Keratinocyte (primary cell): ENCODE results near the gene DNAJB6. TPM values are rescaled to one million over a fixed set of nuclear protein-coding genes. Genes with fewer than 3 reads are reported as not detected.

ENCODE experiments used
- DNase-seq: peaks from one replicate; pipeline ENCODE4 v3.0.0-alpha.2; 2011; ENCODE audit warnings: low read depth, missing footprints, low spot score
- FAIRE-seq: peaks from 2 replicates; lab custom pipeline; 2011; peaks lifted over from hg19 to GRCh38; lab: Jason Lieb, UNC
- H2AFZ ChIP-seq: 2 replicates; pipeline ENCODE4 v1.6.0; 2012; ENCODE audit warnings: low read length, control low read depth, inconsistent platforms; ENCODE audit not compliant: control insufficient read depth
- H3K27ac ChIP-seq: 2 replicates; pipeline ENCODE4 v1.5.1; 2011; ENCODE audit warnings: low read length; ENCODE audit not compliant: control insufficient read depth, insufficient read depth
- H3K27me3 ChIP-seq: 3 replicates; pipeline ENCODE4 v1.6.0; 2011; ENCODE audit warnings: low read length; ENCODE audit not compliant: control insufficient read depth, insufficient read depth; ENCODE audit errors: extremely low read depth
- H3K36me3 ChIP-seq, 2 experiments: 2 replicates in 1 of 2; 3 replicates in 1 of 2; pipeline ENCODE4 v1.5.1; 2011; ENCODE audit warnings: low read length in 2 of 2, mild to moderate bottlenecking in 1 of 2; ENCODE audit not compliant: control insufficient read depth in 2 of 2, insufficient read depth in 2 of 2; ENCODE audit errors: extremely low read depth in 1 of 2
- H3K4me1 ChIP-seq: 3 replicates; pipeline ENCODE4 v1.5.1; 2011; ENCODE audit warnings: low read length; ENCODE audit not compliant: control insufficient read depth, insufficient read depth; ENCODE audit errors: extremely low read depth
- H3K4me2 ChIP-seq: 3 replicates; pipeline ENCODE4 v1.6.0; 2011; ENCODE audit warnings: low read depth, low read length; ENCODE audit not compliant: control insufficient read depth, insufficient read depth; ENCODE audit errors: extremely low read depth
- H3K4me3 ChIP-seq, 3 experiments: fragments of 200-600 bp in 1 of 3; sonication (generic) in 1 of 3; 2 replicates in 2 of 3; 3 replicates in 1 of 3; pipeline ENCODE4 v1.5.1; 2011 to 2016; ENCODE audit warnings: low read length in 3 of 3, mild to moderate bottlenecking in 3 of 3, control low read depth in 2 of 3, inconsistent platforms in 1 of 3, low read depth in 1 of 3, mixed read lengths in 1 of 3, mixed run types in 1 of 3, moderate library complexity in 1 of 3; ENCODE audit not compliant: control insufficient read depth in 2 of 3, insufficient read depth in 2 of 3; ENCODE audit errors: extremely low read depth in 1 of 3
- H3K79me2 ChIP-seq: 2 replicates; pipeline ENCODE4 v1.6.0; 2012; ENCODE audit warnings: low read length; ENCODE audit not compliant: control insufficient read depth, insufficient read depth
- H3K9ac ChIP-seq: 3 replicates; pipeline ENCODE4 v1.6.0; 2011; ENCODE audit warnings: low read length; ENCODE audit not compliant: control insufficient read depth, insufficient read depth; ENCODE audit errors: extremely low read depth
- H3K9me1 ChIP-seq: 3 replicates; pipeline ENCODE4 v1.6.0; 2011; ENCODE audit warnings: low read length; ENCODE audit not compliant: control insufficient read depth, insufficient read depth; ENCODE audit errors: extremely low read depth
- H3K9me3 ChIP-seq: 2 replicates; pipeline ENCODE4 v1.5.1; 2012; ENCODE audit warnings: low read depth, low read length; ENCODE audit not compliant: control insufficient read depth
- H4K20me1 ChIP-seq: 3 replicates; pipeline ENCODE4 v1.6.0; 2011; ENCODE audit warnings: low read length; ENCODE audit not compliant: control insufficient read depth, insufficient read depth; ENCODE audit errors: extremely low read depth
- EZH2 ChIP-seq: IDR thresholded peaks from one replicate; pipeline ENCODE4 v1.6.1; 2012; ENCODE audit warnings: inconsistent platforms, mild to moderate bottlenecking, low read length, moderate library complexity
- dilution Hi-C: fragments of 300-500 bp; cut with MboI; formaldehyde crosslinking; loops from one replicate; pipeline ENCODE4 v1.7.0; 2020; ENCODE audit warnings: low sequenced_read_pairs; ENCODE audit not compliant: extremely low pct_ligation_motif_present
- polyA plus RNA-seq, 5 experiments: library from polyadenylated mRNA; depleted of rRNA in 3 of 5; stranded (reverse) in 3 of 5; stranded (forward) in 1 of 5; unstranded in 1 of 5; fragments of >200 nt; gene quantifications; 1 replicate in 1 of 5; 2 replicates in 3 of 5; 3 replicates in 1 of 5; pipeline versions ENCODE4 v1.2.1 to v1.2.3, GENCODE V29; 2011 to 2012; ENCODE audit warnings: missing spikeins in 2 of 5, low read depth in 1 of 5, low replicate concordance in 1 of 5
- TF ChIP-seq, protein P1 (sequence below), 3 experiments: IDR thresholded peaks in 1 of 3; conservative IDR thresholded peaks in 1 of 3; optimal IDR thresholded peaks in 1 of 3; 2 replicates in 2 of 3; 3 replicates in 1 of 3; pipeline versions ENCODE3 to v1.5.1; 2011; ENCODE audit warnings: low read length in 3 of 3, mild to moderate bottlenecking in 3 of 3, moderate library complexity in 2 of 3, control low read depth in 1 of 3, inconsistent platforms in 1 of 3; ENCODE audit not compliant: insufficient read depth in 2 of 3; ENCODE audit errors: extremely low read depth in 1 of 3

Gene DNAJB6
- polyA plus RNA-seq, 1 donor (not counting 4 experiments of a cell fraction or from before 2014, with no cell fraction given): 152 TPM

DNA sequence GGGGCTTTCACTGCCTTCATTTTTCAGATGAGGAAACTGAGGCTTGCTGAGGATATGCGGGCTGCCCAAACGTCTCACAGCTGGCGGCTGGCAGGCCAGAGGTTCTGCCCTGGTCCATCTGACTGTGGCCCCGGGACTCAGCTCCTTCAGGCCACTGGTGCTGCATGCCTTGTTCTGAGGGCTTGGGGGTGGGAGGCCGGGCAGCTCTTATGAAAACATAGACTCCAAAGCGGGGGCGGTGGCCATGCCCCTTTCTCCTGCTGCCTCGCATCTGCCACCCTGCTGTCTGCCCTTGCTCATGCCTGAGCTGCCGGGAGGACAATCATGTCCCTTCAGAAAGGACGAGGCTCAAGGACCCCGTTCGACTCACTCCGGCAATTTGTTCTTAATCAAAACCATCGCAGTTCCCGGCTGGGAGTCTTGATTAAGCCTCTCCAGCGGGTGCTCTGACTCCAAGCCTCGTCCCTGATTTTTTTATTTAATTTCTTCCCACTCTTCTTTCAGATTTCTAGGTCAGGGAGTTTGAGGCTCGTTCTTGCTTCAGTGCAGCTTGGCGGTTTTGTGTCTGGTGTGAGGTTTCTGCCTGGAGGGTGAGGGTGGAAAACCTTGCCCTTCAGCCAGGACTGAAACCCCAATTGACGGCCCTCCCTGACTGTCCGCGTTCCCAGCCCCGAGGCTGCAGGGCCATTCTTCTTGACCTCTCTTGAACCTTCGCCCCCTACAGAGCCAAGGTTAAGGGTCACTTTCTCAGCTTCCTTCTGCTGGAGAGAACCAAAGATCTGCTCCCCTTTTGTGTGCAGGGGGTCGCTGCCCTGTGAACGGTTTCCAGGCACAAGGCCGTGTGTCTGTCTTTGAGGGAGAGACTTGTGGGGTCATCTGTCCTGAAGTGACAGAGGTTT lies 120.8 kb downstream of the DNAJB6 start:
- H3K4me2 ChIP-seq: no peak overlapping the region
- no peaks in the 10 kb centered on the region for H3K9me1 ChIP-seq
- H3K9me3 ChIP-seq: no peaks in the 10 kb centered on the region
- FAIRE-seq: no peak
- TF ChIP-seq, protein P1, sequence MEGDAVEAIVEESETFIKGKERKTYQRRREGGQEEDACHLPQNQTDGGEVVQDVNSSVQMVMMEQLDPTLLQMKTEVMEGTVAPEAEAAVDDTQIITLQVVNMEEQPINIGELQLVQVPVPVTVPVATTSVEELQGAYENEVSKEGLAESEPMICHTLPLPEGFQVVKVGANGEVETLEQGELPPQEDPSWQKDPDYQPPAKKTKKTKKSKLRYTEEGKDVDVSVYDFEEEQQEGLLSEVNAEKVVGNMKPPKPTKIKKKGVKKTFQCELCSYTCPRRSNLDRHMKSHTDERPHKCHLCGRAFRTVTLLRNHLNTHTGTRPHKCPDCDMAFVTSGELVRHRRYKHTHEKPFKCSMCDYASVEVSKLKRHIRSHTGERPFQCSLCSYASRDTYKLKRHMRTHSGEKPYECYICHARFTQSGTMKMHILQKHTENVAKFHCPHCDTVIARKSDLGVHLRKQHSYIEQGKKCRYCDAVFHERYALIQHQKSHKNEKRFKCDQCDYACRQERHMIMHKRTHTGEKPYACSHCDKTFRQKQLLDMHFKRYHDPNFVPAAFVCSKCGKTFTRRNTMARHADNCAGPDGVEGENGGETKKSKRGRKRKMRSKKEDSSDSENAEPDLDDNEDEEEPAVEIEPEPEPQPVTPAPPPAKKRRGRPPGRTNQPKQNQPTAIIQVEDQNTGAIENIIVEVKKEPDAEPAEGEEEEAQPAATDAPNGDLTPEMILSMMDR (optimal IDR thresholded peaks at IDR 0.05 in 1 of 3, IDR thresholded peaks at IDR 0.05 in 1 of 3, conservative IDR thresholded peaks at IDR 0.05 in 1 of 3; ENCODE audit: extremely low read depth in 1 of 3, insufficient read depth in 2 of 3, low read length in 3 of 3): no peak
- no peak for TF ChIP-seq EZH2
- H3K79me2 ChIP-seq: no peaks in the 10 kb centered on the region
- no peaks in the 10 kb centered on the region for H4K20me1 ChIP-seq
- no peaks in the 10 kb centered on the region for H3K27me3 ChIP-seq
- no peaks in the 10 kb centered on the region for H3K4me1 ChIP-seq
- no peak overlapping the region for H3K4me3 ChIP-seq
- dilution Hi-C loops: no loop called here
- no peak overlapping the region for H3K9ac ChIP-seq
- no peak for DNase-seq
- H3K27ac ChIP-seq: no peak overlapping the region
- no peaks in the 10 kb centered on the region for H3K36me3 ChIP-seq
- no peak overlapping the region for H2AFZ ChIP-seq

- Histone ChIP-seq H2AFZ (no peak overlapping the region), H3K79me2 (no peaks in the 10 kb centered on the region), H3K27ac (no peak overlapping the region), H3K9me1 (no peaks in the 10 kb centered on the region), H3K9ac (no peak overlapping the region), H3K9me3 (no peaks in the 10 kb centered on the region), H3K27me3 (no peaks in the 10 kb centered on the region), H3K4me1 (no peaks in the 10 kb centered on the region), H4K20me1 (no peaks in the 10 kb centered on the region), H3K4me2 (no peak overlapping the region), H3K4me3 (no peak overlapping the region), H3K36me3 (no peaks in the 10 kb centered on the region)
- DNase-seq: no peak
- no peak for FAIRE-seq
- TF ChIP-seq, protein P1 (optimal IDR thresholded peaks at IDR 0.05 in 1 of 3, IDR thresholded peaks at IDR 0.05 in 1 of 3, conservative IDR thresholded peaks at IDR 0.05 in 1 of 3; ENCODE audit: extremely low read depth in 1 of 3, insufficient read depth in 2 of 3, low read length in 3 of 3): no peak
- no peak for TF ChIP-seq EZH2
- dilution Hi-C loops: no loop called here
Observed at GRCh38 chr7:157458254-157458633, 121.4 kb downstream of the DNAJB6 start.
